ENCODE results near the gene PRMT9. TPM values are rescaled to one million over a fixed set of nuclear protein-coding genes. Genes with fewer than 3 reads are reported as not detected.
A peak's percentile ranks its signal among the peaks of the same experiment; 100 is the strongest.

The PRMT9 gene
- total and polyA plus RNA-seq, 9 donors = 6.8 to 29.2 (median 16.7) TPM

- intact Hi-C loops (cut with DNase I) = loop anchor here (1.0 to 5.0 kb wide), 2 partner anchors 158 to 159 kb away; no protein-coding TSS in a partner anchor
- Histone ChIP-seq H3K36me3 (no peaks in the 10 kb centered on the region), H3K4me3 (no peak overlapping the region), H3K27me3 (no peaks in the 10 kb centered on the region), H3K27ac (no peak overlapping the region), H3K4me1 (ENCODE audit: insufficient read depth) (peaks cover 3% of the 10 kb centered on the region), H3K9me3 (no peaks in the 10 kb centered on the region)
- no peak for TF ChIP-seq EP300 (IDR thresholded peaks at IDR 0.05)
- peak; percentile 72 to 94 (median 92) for TF ChIP-seq CTCF (IDR thresholded peaks at IDR 0.05)
- no peak for TF ChIP-seq POLR2A (IDR thresholded peaks at IDR 0.05)
- peak in 4 of 5 donors; percentile 43 to 71 (median 50) for DNase-seq
- 27 to 32% (median 31%) methylated on average over 7 of the region's 7 CpGs for WGBS, 3 donors
Measured at GRCh38 chr4:147707892-147708672, 24.1 kb upstream of the PRMT9 start.

GRCh38 chr4:147704846-147705245 is 20.9 kb upstream of the PRMT9 start:
- intact Hi-C loops (cut with DNase I) = loop anchor here in 2 of 4 donors (5.0 kb wide), 1 partner anchor 162 kb away; no protein-coding TSS in a partner anchor
- H3K4me1 ChIP-seq (ENCODE audit: insufficient read depth) = peaks cover 3% of the 10 kb centered on the region
- TF ChIP-seq POLR2A (IDR thresholded peaks at IDR 0.05) (no peak), CTCF (IDR thresholded peaks at IDR 0.05) (no peak), EP300 (IDR thresholded peaks at IDR 0.05) (no peak)
- H3K4me3 ChIP-seq = no peak overlapping the region
- DNase-seq = no peak
- whole genome bisulfite sequencing, 3 donors = 69 to 79% (median 72%) methylated on average over 1 of the region's 1 CpG
- H3K9me3 ChIP-seq = no peaks in the 10 kb centered on the region
- H3K36me3 ChIP-seq = no peaks in the 10 kb centered on the region
- no peak overlapping the region for H3K27ac ChIP-seq
- no peaks in the 10 kb centered on the region for H3K27me3 ChIP-seq

GRCh38 chr4:147696866-147697265 is 12.9 kb upstream of the PRMT9 start:
- no peak for DNase-seq
- intact Hi-C loops (cut with DNase I) = no loop called here
- Histone ChIP-seq H3K36me3 (no peaks in the 10 kb centered on the region), H3K4me1 (ENCODE audit: insufficient read depth) (no peaks in the 10 kb centered on the region), H3K27ac (no peak overlapping the region), H3K27me3 (no peaks in the 10 kb centered on the region), H3K4me3 (no peak overlapping the region), H3K9me3 (no peaks in the 10 kb centered on the region)
- no peak for TF ChIP-seq CTCF (IDR thresholded peaks at IDR 0.05)
- TF ChIP-seq POLR2A (IDR thresholded peaks at IDR 0.05) = no peak
- no peak for TF ChIP-seq EP300 (IDR thresholded peaks at IDR 0.05)
- WGBS, 3 donors = 59 to 70% (median 61%) methylated on average over 1 of the region's 1 CpG

GRCh38 chr4:147693218-147693617 is 9.3 kb upstream of the PRMT9 start:
- Histone ChIP-seq H3K27me3 (no peaks in the 10 kb centered on the region), H3K9me3 (no peaks in the 10 kb centered on the region), H3K36me3 (no peaks in the 10 kb centered on the region), H3K27ac (no peak overlapping the region), H3K4me1 (ENCODE audit: insufficient read depth) (no peaks in the 10 kb centered on the region), H3K4me3 (no peak overlapping the region)
- TF ChIP-seq POLR2A (IDR thresholded peaks at IDR 0.05) (no peak), EP300 (IDR thresholded peaks at IDR 0.05) (no peak), CTCF (IDR thresholded peaks at IDR 0.05) (no peak)
- no peak for DNase-seq
- intact Hi-C loops (cut with DNase I) = no loop called here
- WGBS, 3 donors = 86 to 91% (median 86%) methylated on average over 3 of the region's 3 CpGs

Measured in ovary (tissue), 9 donors.